PC-3 (cell line): Measurements from ENCODE around the gene ADRB2. TPM values are rescaled to one million over a fixed set of nuclear protein-coding genes. Genes with fewer than 3 reads are reported as not detected.

Source experiments
- ATAC-seq: fragments of 200-7000 bp; cut with Tn5 transposase; 2 replicates; pipeline ENCODE4 v1.9.1; 2020; ENCODE audit warnings: mild to moderate bottlenecking, moderate library complexity
- BruUV-seq: library from RNA; stranded (reverse); fragments of 400-500 nt; replicated peaks from 2 replicates; lab custom pipeline; 2021; lab: Mats Ljungman, UMichigan
- CTCF ChIA-PET: fragments of 300-600 bp; sonication (Branson Sonifier 250); formaldehyde crosslinking; loops from one replicate; lab custom pipeline; 2022; ENCODE audit warnings: antibody characterized with exemption; lab: Charles Lee
- POLR2A ChIA-PET: fragments of 300-600 bp; sonication (Branson Sonifier 250); formaldehyde crosslinking; loops from one replicate; lab custom pipeline; 2022; ENCODE audit warnings: antibody characterized with exemption; ENCODE audit not compliant: unreplicated experiment; lab: Charles Lee
- DNase-seq: peaks from one replicate; pipeline ENCODE4 v3.0.0-alpha.2; 2015
- H2AFZ ChIP-seq: fragments of 300-600 bp; sonication (generic); 2 replicates; pipeline ENCODE4 v1.6.0; 2016; ENCODE audit warnings: antibody characterized with exemption, low read length
- H3F3A ChIP-seq: fragments of 300-600 bp; sonication (generic); one replicate; pipeline ENCODE4 v1.6.0; 2017; ENCODE audit warnings: antibody characterized with exemption, low read length, control low read depth, mild to moderate bottlenecking; ENCODE audit not compliant: unreplicated experiment
- H3K27ac ChIP-seq: fragments of 300-600 bp; sonication (generic); 2 replicates; pipeline ENCODE4 v1.5.1; 2016; ENCODE audit warnings: mild to moderate bottlenecking, low read length
- H3K27me3 ChIP-seq: fragments of 300-600 bp; sonication (generic); 2 replicates; pipeline ENCODE4 v1.6.1; 2016; ENCODE audit warnings: low read length, mixed read lengths
- H3K36me3 ChIP-seq: fragments of 300-600 bp; sonication (generic); 2 replicates; pipeline ENCODE4 v1.6.1; 2016; ENCODE audit warnings: low read depth, mixed run types, low read length, mixed read lengths
- H3K4me1 ChIP-seq: fragments of 300-600 bp; sonication (generic); 2 replicates; pipeline ENCODE4 v1.5.1; 2016; ENCODE audit warnings: low read length; ENCODE audit not compliant: insufficient read depth
- H3K4me2 ChIP-seq: fragments of 300-600 bp; sonication (generic); 2 replicates; pipeline ENCODE4 v1.6.0; 2016; ENCODE audit warnings: low read length
- H3K4me3 ChIP-seq: fragments of 300-600 bp; sonication (generic); 2 replicates; pipeline ENCODE4 v1.5.1; 2016; ENCODE audit warnings: mild to moderate bottlenecking, low read length, mixed read lengths
- H3K79me2 ChIP-seq: fragments of 300-600 bp; sonication (generic); 2 replicates; pipeline ENCODE4 v1.6.1; 2017; ENCODE audit warnings: low read length, mixed read lengths
- H3K9ac ChIP-seq: fragments of 300-600 bp; sonication (generic); 2 replicates; pipeline ENCODE4 v1.6.0; 2016; ENCODE audit warnings: mild to moderate bottlenecking, low read length
- H3K9me2 ChIP-seq: fragments of 300-600 bp; sonication (generic); replicated peaks from 2 replicates; pipeline ENCODE4 v1.6.1; 2016; ENCODE audit warnings: mixed run types, low read length, mixed read lengths
- H3K9me3 ChIP-seq: fragments of 300-600 bp; sonication (generic); 2 replicates; pipeline ENCODE4 v1.6.1; 2016; ENCODE audit warnings: low read length, mixed read lengths
- H4K20me1 ChIP-seq: fragments of 300-600 bp; sonication (generic); 2 replicates; pipeline ENCODE4 v1.6.1; 2016; ENCODE audit warnings: low read length, mixed read lengths
- CTCF ChIP-seq: fragments of 300-600 bp; sonication (generic); conservative IDR thresholded peaks from 2 replicates; pipeline ENCODE4 v1.5.1; 2017; ENCODE audit warnings: antibody characterized with exemption, low read depth, mild to moderate bottlenecking, low read length
- EZH2 ChIP-seq: fragments of 300-600 bp; sonication (generic); IDR thresholded peaks from one replicate; pipeline ENCODE4 v1.6.1; 2017; ENCODE audit warnings: antibody characterized with exemption, mild to moderate bottlenecking, low read length; ENCODE audit not compliant: unreplicated experiment
- EZH2phosphoT487 ChIP-seq: fragments of 300-600 bp; sonication (generic); IDR thresholded peaks from 2 replicates; pipeline ENCODE4 v1.6.1; 2018; ENCODE audit warnings: mild to moderate bottlenecking, antibody characterized with exemption, low read length, borderline replicate concordance
- intact Hi-C: fragments of 100-400 bp; cut with micrococcal nuclease; formaldehyde crosslinking; loops from 2 replicates; pipeline ENCODE4 v1.9.0; 2023
- total RNA-seq: library from RNA; depleted of rRNA; stranded (reverse); fragments of >200 nt; gene quantifications from 2 replicates; pipeline ENCODE4 v1.2.3, GENCODE V29; 2014

Gene ADRB2
- total RNA-seq, 1 experiment from 2014 or later = 41.1 TPM

- Histone ChIP-seq H3K4me3 (no peak overlapping the region), H4K20me1 (peaks cover 4% of the 10 kb centered on the region), H3K36me3 (0 out of 2 replicates have a peak, but pooled peaks cover 3% of the 10 kb centered on the region), H3F3A (no peaks in the 10 kb centered on the region), H3K79me2 (peaks cover 58% of the 10 kb centered on the region), H2AFZ (no peak overlapping the region), H3K9ac (no peak overlapping the region), H3K27ac (no peak overlapping the region), H3K27me3 (no peaks in the 10 kb centered on the region), H3K9me2 (no peaks in the 10 kb centered on the region), H3K4me2 (no peak overlapping the region), H3K9me3 (no peaks in the 10 kb centered on the region), H3K4me1 (peaks cover 50% of the 10 kb centered on the region)
- intact Hi-C loops = no loop called here
- POLR2A ChIA-PET = no interaction called here
- CTCF ChIA-PET = interaction anchor here (0.7 kb wide), 1 partner anchor 113 kb away, joined by 5 read pairs; no protein-coding TSS in a partner anchor
- DNase-seq (no peak), ATAC-seq (no peak)
- TF ChIP-seq CTCF (no peak), EZH2phosphoT487 (no peak), EZH2 (no peak)
- no TSS peak for BruUV-seq
Observed at GRCh38 chr5:148838357-148838756, 11.9 kb downstream of the ADRB2 start.

GRCh38 chr5:148839960-148840359 lies 13.5 kb downstream of the ADRB2 start:
- intact Hi-C loops = no loop called here
- no peaks in the 10 kb centered on the region for H3F3A ChIP-seq
- H2AFZ ChIP-seq = no peak overlapping the region
- H3K9me3 ChIP-seq = no peaks in the 10 kb centered on the region
- H3K27ac ChIP-seq = no peak overlapping the region
- BruUV-seq = no TSS peak
- H3K4me1 ChIP-seq = peaks cover 62% of the 10 kb centered on the region
- H4K20me1 ChIP-seq = peaks cover 4% of the 10 kb centered on the region
- ATAC-seq = no peak
- H3K27me3 ChIP-seq = no peaks in the 10 kb centered on the region
- H3K4me3 ChIP-seq = no peak overlapping the region
- 0 out of 2 replicates have a peak, but pooled peaks cover 3% of the 10 kb centered on the region for H3K36me3 ChIP-seq
- peaks cover 44% of the 10 kb centered on the region for H3K79me2 ChIP-seq
- TF ChIP-seq CTCF (no peak), EZH2phosphoT487 (no peak), EZH2 (no peak)
- H3K9ac ChIP-seq = no peak overlapping the region
- no peak for DNase-seq
- CTCF ChIA-PET = no interaction called here
- H3K9me2 ChIP-seq = no peaks in the 10 kb centered on the region
- POLR2A ChIA-PET = interaction anchor here (0.5 kb wide), 1 partner anchor 26 kb away, joined by 3 read pairs; no protein-coding TSS in a partner anchor
- no peak overlapping the region for H3K4me2 ChIP-seq

GRCh38 chr5:148840531-148840930 lies 14.1 kb downstream of the ADRB2 start:
- Histone ChIP-seq H3F3A (no peaks in the 10 kb centered on the region), H3K9ac (no peak overlapping the region), H3K4me3 (no peak overlapping the region), H3K79me2 (peaks cover 39% of the 10 kb centered on the region), H2AFZ (no peak overlapping the region), H3K4me2 (no peak overlapping the region), H3K9me3 (no peaks in the 10 kb centered on the region), H3K27me3 (no peaks in the 10 kb centered on the region), H3K36me3 (0 out of 2 replicates have a peak, but pooled peaks cover 3% of the 10 kb centered on the region), H3K27ac (no peak overlapping the region), H4K20me1 (peaks cover 4% of the 10 kb centered on the region), H3K4me1 (peaks cover 65% of the 10 kb centered on the region), H3K9me2 (no peaks in the 10 kb centered on the region)
- TF ChIP-seq EZH2phosphoT487 = no peak
- no peak for TF ChIP-seq CTCF
- no peak for TF ChIP-seq EZH2
- ATAC-seq = no peak
- CTCF ChIA-PET = no interaction called here
- peak; percentile 33 for DNase-seq
- no TSS peak for BruUV-seq
- POLR2A ChIA-PET = interaction anchor here (0.5 kb wide), 1 partner anchor 25 kb away, joined by 3 read pairs; no protein-coding TSS in a partner anchor
- intact Hi-C loops = no loop called here
